Activated CD4-positive, alpha-beta T cell treated with anti-CD3 and anti-CD28 coated beads, Interleukin-2, amount 50 U/mL, for 4 hours (primary cell): ENCODE results near the gene ASB8.
A peak's percentile ranks its signal among the peaks of the same experiment; 100 is the strongest.
"Not testable (repeated sequence)": the region's sequence is repeated elsewhere in the genome, so short reads cannot be mapped to it uniquely, and the experiment has no call there.

Experiments used
- DNase-seq, 2 experiments: peaks; one replicate each; pipeline ENCODE4 v3.0.0-alpha.2; 2020

Gene ASB8

DNA sequence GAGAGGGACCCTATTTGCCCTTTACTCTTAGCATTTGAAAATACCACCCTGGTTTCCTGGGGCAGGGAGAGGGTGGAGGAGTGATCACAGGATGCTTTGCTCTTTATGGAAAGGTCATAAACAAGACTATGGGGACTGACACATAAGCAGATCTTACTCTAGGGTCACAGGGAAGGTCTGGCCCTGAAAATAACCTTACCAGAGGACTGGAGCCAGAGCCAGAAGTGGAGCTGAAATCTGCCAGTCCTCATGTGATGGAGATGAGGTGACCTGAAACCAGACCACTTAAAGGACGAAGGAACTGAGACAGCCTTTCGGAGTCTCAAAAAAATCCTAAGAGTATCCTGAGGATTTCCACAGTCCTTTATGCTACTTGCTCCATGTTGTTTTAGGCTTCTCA, 25.8 kb downstream of the ASB8 start:
- DNase-seq = no peak

DNA sequence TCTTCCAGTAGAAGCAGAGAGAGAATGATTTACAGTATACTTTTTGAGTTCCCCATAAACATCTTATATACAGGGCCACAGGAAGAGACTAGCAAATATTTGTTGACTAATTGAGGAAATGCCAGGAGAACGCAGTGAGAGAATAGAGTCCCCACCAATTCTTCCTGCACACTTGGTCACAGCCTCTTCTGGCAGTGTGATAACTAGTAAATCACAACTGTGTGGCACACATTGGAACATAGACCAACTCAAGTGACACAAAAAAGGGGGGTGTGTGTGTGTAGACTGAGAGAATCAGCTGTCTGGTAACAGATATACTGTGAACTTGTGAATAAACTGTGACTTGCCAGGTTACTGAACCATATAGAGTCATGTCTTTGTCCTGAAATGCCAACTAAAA, 27.9 kb downstream of the ASB8 start:
- no peak for DNase-seq

DNA sequence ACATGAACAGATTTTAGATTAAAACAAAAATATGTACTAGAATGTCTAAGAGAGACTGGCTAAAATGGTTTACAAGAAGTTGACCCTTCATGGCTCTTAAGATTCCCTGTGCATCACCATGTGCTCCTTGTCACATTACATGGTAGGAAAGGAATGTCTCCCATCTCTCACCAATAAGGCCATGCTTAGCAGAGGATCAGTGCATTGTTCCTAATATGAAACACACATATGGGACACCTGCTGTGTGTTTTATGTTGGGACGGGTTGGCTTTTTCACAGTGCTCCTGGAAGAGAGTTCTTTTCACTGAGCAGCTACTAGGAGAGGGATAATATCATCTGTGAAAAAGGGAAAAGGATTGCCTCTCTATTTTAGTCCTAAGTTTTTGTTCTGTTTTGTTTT, 28.5 kb downstream of the ASB8 start:
- no peak for DNase-seq

DNA sequence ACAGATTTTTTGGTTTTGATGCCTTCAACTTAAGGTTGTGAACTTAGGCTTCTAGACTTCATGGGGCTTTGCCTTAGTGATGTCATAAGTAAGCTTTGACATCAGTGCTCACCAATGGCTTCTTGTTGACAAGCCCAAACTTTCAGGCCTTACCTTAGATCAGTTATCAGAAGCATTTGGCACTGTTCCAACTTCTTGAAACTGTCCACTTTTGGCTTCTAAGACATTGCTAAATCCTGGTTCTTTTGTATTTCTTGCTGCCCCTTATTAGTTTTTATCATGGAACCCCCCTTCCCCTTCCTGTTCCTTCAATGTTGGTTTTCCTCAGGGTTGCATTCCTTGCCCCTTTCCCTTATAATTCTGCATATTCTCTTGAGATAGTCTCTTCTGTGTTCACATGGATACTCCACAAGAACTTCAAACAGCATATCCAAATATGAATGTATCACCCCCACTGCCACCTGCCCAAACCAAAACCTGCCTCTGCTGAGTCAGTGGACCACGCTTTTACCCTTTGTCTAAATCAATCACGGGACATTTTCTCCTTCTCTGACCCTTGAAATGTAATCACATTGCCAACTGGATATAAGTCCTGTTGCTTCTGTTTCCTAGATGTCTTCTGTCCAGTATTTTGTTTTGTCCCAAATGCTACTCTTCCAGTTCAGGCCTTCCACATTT, 30.2 kb downstream of the ASB8 start:
- DNase-seq = no peak

DNA sequence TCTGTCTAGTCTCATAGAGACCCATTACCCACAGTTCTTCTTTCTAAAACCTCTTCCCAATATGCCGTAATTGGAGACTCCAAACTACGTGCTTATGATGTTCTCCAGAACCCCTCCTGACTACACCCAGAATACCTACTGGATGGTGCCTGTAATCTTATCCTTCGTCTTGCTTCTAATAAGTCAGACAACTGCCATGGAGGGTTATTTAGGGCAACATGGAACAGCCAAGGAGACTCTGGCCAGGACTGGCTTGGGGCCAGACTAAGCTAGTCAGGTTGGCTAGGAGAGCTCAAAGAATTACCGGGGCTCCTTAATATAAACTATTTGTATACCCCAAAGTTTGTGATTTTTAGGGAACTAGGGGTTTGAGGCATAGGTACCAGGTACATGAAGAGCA, 31.3 kb downstream of the ASB8 start:
- no peak for DNase-seq

DNA sequence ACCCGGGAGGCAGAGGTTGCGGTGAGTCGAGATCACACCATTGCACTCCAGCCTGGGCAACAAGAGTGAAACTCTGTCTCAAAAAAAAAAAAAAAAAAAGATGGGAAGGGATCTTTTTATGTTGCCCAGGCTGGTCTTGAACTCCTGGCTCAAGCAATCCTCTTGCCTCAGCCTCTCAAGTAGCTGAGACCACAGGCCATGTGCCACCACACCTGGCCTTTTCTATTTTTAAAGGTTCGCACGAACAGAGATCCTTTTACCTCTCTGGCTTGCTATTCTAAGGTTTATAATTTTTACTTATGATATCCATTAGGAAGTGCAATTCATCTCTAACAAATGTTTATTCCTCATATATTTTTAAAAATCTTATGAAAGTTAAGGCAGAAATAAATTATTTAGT, 31.8 kb downstream of the ASB8 start:
- not testable (repeated sequence) for DNase-seq

DNA sequence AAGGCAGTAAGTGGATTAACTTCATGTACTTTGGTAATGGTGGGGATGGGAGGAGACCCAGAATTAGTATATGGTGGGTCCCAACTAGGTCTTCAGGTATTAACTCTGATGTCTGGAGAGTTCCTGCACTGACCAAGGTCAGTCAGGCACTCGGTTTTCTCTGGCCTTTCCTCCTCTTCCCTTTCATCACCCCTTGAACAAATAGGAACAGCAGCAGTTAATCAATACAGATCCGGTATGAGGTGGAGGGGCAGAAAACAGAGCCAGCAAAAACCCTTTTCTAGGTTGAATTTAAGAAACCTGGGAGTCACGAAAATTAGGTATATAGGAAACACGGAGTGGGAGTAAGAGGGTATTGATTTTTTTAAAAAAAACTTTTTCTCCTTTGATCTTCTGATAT, 34.1 kb downstream of the ASB8 start:
- DNase-seq = no peak

DNA sequence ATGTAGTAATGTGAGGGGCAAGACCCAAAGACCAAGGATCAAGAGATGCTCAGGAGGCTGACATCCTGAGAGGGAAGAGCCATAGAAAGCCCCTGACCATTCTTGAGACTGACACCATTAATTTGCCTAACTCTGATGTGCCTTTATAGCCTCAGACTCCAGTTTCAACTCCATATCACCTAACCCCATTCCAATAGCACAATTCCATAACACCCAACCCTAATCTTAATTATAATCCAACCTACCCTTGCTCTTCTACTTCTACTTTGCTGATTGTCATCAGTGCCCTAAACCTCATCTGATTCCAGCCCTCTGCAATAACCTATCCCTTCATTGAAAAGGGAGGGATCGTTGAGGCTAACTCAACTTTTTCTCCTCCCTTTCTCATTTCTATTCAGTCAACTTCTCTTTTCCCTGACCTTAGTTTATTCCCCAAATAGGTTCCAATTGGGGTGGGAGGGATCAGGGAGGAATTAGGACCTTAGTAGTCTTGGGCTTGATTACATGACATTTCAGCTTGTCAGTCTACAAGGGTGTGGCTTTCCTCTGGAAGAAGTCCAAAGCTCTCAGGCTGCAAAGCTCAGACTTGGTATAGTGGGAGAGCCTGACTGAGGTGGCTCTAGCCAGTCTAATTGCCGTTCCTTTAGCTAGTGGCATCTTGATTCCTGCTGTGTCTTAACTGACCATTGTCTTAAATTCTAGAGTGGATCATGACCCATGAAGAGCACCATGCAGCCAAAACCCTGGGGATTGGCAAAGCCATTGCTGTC, 35.1 kb downstream of the ASB8 start:
- DNase-seq = no peak

DNA sequence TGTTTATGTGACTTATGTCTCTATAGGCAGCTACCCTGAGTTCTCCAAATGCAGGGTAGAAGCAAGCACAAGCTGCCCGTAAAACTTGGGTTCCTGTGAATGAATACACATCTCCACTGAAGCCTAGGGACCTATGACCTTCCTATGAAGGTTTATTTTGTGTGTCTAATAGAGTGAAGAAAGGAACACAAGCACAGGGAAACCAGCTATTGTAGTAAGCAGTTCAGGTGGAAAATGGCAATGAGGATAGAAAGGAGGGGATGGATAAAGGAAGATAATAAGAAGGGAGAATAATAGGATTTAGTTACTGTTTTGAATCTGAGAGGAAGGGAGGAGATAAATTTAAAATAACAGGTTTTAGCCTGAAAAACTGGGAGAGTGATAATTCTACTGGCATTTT, 35.8 kb downstream of the ASB8 start:
- no peak for DNase-seq

DNA sequence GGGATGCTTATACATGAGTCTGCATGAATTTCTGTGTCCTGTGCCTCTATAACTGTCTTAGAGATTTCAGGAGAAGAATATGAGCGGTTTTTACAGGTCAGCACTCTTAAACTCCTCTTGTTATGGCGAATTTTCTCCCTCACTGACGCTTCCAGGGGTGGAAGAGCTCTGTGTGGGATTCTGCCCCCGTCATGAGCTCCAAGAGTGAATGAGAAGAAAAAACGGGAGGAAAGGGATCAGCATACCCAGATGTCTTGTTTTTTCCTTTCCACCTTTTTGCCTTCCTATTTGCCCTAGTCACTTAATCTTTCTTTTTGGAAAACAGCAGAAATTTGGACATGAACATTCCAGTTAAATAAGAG, 37.5 kb downstream of the ASB8 start:
- no peak for DNase-seq

DNA sequence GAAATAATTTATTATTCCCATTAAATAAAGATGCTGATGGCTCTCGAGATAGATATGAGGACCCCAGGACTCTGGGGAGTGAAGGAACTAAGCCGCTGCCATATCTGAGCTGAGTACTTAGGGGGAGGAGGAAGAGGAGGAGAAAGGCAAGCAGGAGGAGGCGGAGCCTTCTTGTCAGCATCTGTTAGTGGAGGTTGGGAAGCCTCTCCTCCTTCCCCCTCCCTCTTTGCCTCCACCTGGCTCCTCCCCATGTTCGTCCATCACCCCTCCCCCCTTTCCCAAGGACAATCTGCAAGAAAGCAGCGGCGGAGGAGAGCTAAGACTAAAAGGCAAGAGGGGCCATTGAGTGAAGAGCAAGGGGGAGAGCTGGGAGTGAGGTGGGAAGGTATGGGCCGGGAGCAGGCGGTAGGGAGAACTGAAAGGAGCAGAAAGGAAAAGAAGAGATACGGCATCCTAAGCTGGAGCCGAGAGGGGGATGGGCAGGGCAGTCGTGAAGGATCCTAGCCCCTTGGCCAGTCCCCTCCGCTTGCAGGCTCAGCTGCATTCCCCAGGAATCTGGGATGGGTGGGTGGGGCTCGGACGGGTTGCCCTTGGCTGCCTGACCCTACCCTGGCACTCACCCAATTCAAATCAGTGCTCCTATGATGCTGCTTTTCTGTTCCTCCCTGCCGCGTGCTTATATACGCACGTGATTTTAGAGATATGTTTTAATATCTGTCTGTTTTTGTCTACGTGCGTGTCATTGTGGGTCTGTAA, 38.1 kb downstream of the ASB8 start, which contains the start of gene PFKM:
Gene PFKM (plus strand): TSS at position 287 of the 756 bp plus-strand sequence. CDS start 3,411 bp downstream, outside the sequence.
- DNase-seq = peak; percentile 57 to 66

DNA sequence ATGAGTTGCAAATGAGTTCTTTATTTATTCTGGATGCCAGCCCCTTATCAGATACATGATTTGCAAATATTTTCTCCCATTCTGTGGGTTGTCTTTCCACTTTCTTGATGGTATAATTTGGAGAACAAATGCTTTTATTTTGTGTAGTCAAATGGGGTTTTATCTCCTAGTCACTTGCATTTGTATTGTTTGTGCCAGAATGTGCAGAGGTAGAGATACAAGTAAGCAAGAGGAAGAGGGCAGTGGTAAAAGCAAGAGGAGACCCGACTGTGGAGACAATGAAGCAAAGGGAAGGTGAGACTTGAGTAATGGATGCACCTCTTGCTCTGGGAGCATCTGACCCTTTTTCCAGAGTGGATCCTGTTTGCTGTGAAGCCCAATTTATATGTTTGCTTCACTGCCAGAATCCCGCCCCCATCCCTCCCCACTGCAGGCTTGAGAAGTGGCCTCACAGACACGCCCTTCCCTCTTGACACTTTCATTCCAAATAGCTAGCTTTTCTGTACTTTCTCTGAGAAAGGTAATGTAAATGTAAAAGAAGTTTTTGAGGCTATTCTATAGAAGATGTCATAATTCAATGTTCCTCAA, 38.9 kb downstream of the ASB8 start:
- no peak for DNase-seq

DNA sequence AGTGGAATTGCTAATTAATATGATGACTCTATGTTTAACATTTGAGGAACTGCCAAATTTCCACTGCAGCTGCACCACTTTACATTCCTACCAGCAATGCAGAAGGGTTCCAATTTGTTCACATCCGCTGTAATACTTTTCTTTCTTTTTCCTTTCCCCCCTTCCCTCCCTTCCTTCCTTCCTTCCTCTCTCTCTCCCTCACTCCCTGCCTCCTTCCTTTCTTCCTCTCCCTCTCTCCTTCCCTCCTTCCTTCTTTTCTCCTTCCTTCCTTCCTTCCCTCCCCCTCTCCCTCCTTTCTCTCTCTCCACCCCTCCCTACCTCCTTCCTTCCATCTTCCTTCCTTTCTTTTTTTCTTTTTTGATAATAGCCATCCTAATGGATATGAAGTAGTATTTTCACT, 41.4 kb downstream of the ASB8 start:
- no peak for DNase-seq

DNA sequence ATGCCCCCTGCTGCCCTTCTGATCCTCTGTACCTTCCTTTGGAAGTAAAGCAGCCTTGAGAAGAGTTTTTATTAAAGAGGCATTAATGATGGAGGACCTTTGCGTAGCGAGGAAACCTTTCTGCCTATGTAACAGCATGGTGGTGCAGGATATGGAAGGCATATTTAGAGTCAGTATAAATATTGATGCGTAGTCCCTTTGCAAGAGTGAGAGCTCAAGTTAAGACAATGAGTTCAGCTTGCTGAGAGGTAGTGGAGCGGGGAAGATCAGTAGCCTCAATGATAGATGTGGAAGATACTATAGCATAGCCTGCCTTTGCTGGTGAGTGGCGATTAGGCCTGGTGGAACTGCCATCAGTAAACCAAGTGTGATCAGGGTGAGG, 46.0 kb downstream of the ASB8 start:
- DNase-seq = not testable (repeated sequence)

DNA sequence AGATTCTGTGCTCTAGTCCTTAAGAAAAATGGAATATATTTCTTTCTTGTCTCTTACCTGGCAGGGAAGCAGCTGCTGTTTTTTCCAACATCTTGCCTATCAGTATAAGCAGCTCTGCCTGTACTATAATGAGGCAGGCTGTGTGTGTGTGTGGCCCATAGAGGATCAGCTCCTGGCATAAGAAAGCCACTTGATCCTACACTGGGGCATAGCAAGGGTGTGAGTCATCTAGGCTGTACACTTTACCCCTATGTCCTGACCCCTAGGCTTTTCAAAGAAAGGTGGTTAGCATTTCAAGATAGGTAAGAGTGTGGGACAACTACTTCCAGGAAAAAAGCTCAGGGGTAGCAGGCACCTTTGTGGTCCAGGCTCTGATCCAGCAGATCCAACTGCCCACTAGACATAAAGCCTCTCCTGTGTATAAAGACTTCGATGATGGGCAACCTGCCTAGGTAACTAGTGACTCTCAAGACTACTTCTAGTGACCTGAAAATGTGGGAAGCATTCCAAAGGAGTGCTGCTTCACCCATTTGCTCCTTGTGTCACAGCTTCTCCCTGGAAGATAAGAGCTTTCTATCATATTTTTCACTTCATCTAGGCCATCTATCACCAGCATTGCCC, 46.5 kb downstream of the ASB8 start:
- DNase-seq = no peak

DNA sequence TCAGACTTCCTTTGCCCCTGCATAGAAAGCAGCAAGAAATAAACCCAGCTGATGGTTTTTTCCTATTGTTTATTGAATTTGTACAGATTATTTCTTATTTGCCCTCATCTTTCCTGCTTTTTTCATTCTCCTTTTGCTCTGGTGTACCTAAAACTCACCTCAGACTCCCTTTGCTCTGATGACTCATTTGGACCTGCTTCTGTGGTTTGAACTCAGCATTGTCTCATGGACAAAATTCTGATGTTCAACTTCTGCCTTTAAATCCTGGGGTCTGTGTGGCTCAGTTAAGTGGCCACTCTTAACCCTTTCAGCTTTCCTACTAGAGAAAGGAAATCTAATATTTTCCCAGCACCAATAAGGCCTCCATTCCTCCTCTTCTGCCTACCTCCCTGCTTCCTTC, 47.9 kb downstream of the ASB8 start:
- no peak for DNase-seq

DNA sequence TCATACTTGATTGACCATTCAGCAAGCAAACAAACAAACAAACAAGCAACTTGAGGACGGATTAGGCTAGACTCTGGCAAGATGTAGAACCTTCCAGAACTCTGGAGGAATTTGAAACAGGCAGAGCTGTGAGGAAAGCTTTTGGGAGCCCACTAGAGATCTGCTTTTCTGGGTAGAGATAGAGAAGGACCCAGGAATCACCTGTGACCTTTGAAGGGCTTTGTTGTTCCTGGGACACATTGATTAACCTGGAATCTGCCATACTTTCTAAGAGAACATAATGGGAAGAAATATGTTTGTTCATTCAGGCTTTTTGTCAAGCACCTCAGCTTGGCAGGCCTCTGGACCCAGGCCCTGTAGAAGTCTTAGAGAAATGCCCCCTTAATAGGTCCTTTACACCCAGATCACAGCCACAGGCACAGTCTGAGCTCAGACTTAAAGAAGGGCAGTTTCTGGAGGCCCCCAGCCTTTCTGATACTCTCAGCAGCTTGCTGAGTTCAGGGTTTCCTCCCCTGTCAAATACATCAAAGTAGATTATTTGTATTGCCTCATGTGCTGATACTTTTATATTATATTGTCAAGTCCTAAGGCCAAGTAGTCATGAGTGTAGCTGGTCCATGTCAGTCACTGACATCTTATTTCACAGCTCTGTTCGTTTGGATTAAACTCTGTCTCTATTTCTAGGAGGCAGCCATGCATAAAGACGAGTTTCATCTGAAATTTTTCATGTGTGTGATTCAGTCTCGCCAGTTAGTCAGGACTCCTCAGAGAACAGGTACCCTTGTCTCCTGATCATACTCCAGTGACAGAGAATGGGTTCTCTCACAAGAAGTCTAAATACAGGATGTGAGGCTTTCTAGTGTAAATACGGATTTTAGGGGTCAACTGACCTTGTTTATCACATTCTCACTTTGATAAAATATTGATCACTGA, 50.4 kb downstream of the ASB8 start:
- no peak for DNase-seq

DNA sequence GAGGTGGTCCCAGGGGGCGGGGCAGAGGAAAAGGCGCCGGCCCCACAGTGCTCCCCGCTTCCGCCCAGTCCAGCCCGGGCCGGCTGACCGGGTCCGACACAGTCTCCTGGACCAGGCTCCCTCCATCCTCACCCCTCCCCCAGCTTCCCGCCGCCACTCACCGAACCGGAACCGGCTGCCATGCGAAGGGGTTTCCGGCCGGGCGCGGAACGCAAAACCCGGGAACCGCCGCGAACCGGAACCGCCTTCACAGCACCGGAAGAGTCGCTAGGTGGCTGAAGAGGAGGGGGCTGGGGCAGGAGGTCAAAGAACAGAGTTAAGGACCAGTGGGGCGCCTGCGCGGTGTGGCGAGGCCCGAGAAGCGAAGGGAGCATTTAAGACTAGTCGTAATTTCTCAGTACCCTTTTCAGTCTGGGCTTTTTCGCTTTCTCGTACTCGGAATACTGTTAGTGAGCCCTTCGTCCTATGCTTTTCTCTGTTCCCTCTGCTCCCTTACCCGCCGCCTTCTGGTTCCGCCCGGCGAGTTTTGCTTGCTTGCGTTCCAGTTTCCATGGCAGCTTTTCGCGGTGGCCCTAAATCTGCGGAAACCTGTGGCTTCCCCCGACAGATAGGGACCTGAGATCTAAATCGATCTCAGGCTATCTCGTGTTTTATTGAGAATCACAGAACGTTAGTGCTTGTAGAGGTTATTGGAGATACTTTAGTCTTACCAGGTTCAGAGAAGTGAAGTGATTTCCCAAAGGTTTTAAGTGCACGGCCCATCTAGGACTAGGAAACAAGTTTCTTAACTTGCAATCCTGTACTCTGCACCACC, 51.2 kb downstream of the ASB8 start, which contains the start of gene SENP1:
Gene SENP1 (minus strand): TSS at position 213 of the 814 bp plus-strand sequence. CDS start 4,607 bp downstream, outside the sequence.
- DNase-seq = peak; percentile 86 to 87

DNA sequence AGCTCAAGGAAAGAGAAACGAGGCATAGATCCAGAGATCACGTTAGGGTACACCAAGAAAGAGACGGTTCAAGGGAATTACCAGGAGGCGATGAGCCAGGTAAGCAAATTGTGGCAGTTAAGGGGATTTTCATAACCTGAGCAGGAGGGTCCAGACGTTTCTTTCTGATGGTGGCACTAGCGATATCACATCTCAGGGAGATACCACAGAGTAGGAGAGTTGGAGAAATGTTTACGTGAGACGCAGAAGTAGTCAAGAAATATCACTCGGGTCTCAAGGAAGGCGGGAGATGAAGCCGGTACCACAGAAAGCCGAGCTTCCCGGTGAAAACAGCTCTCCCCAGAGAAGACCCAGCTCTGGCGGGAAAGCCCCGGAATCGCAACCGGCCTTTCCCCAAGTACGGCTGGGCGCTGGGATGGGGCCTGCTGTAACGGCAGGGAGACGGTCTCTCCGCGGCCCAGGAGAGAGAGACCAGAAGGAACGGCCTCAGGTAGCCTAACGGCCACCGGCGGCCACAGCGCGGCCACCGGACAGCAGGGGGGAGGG, 51.9 kb downstream of the ASB8 start:
- DNase-seq = peak; percentile 32 to 40

DNA sequence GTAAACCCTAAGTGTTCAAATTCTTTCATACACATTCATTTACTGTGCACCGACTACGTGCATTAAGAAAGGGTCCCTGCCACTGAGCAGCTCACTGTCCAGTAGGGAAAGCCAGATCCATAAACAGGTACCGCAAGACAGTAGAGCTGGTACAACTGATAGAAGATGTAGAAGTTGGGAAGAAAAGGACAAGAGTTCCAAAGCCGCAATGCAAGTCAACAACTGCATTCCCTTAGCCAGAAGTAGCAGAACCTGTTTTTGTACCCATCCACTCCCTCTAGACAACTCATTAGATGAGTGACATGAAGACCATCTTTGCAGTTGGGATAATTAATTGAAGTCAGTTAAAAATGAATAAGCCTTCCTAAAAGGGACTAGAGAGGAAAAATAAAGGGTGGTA, 52.8 kb downstream of the ASB8 start:
- DNase-seq = no peak
